B cell (primary cell): ENCODE data around the gene CASS4.

Source experiments
- EZH2 ChIP-seq: IDR thresholded peaks from 2 replicates; pipeline ENCODE4 v1.6.1; 2012; ENCODE audit warnings: borderline replicate concordance, low read depth, mild to moderate bottlenecking, moderate library complexity, low read length; ENCODE audit not compliant: insufficient read depth, poor library complexity, severe bottlenecking
- TF ChIP-seq, protein P1 (sequence below): fragments of 200-600 bp; IDR thresholded peaks from one replicate; pipeline ENCODE4 v1.8.0; 2022; ENCODE audit warnings: antibody characterized with exemption, mild to moderate bottlenecking

GRCh38 chr20:56447227-56447626, 35.2 kb downstream of the CASS4 start:
- TF ChIP-seq EZH2: no peak
- TF ChIP-seq, protein P1, sequence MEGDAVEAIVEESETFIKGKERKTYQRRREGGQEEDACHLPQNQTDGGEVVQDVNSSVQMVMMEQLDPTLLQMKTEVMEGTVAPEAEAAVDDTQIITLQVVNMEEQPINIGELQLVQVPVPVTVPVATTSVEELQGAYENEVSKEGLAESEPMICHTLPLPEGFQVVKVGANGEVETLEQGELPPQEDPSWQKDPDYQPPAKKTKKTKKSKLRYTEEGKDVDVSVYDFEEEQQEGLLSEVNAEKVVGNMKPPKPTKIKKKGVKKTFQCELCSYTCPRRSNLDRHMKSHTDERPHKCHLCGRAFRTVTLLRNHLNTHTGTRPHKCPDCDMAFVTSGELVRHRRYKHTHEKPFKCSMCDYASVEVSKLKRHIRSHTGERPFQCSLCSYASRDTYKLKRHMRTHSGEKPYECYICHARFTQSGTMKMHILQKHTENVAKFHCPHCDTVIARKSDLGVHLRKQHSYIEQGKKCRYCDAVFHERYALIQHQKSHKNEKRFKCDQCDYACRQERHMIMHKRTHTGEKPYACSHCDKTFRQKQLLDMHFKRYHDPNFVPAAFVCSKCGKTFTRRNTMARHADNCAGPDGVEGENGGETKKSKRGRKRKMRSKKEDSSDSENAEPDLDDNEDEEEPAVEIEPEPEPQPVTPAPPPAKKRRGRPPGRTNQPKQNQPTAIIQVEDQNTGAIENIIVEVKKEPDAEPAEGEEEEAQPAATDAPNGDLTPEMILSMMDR: no peak
